ENCODE results near the gene PHF24.

GRCh38 chr9:34974664-34975063, 16.6 kb downstream of the PHF24 start:
- no peak for TF ChIP-seq POLR2A (IDR thresholded peaks at IDR 0.05)
- TF ChIP-seq, protein P1, sequence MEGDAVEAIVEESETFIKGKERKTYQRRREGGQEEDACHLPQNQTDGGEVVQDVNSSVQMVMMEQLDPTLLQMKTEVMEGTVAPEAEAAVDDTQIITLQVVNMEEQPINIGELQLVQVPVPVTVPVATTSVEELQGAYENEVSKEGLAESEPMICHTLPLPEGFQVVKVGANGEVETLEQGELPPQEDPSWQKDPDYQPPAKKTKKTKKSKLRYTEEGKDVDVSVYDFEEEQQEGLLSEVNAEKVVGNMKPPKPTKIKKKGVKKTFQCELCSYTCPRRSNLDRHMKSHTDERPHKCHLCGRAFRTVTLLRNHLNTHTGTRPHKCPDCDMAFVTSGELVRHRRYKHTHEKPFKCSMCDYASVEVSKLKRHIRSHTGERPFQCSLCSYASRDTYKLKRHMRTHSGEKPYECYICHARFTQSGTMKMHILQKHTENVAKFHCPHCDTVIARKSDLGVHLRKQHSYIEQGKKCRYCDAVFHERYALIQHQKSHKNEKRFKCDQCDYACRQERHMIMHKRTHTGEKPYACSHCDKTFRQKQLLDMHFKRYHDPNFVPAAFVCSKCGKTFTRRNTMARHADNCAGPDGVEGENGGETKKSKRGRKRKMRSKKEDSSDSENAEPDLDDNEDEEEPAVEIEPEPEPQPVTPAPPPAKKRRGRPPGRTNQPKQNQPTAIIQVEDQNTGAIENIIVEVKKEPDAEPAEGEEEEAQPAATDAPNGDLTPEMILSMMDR (IDR thresholded peaks at IDR 0.05), result no peak

Data from lower leg skin (tissue), 3 donors.